ENCODE measurements around the gene FKBP1B.
"Not testable (repeated sequence)": the region's sequence is repeated elsewhere in the genome, so short reads cannot be mapped to it uniquely, and the experiment has no call there.

FKBP1B gene

GRCh38 chr2:24049485-24050021 is at the start of gene FKBP1B:
FKBP1B (plus strand) TSS chr2:24049741; CDS start chr2:24049850, 109 bp downstream.
- peak; percentile 30 for DNase-seq

DNA sequence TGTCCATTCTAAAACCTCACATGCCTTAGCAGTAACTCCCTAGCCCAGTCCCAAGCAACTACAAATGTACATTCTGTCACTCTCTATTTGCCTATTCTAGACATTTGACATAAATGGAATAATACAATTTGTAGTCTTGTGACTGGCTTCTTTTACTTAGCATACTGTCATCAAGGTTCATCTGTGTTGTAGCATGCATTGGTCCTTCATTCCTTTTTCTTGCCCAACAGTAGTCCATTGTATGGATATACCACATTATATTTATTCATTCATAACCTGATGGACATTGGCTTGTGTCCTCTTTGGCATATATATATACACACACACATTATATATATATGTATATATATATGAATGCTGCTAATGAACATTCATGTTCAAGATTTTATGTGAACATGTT is 41.8 kb upstream of the FKBP1B start:
- DNase-seq = no peak

DNA sequence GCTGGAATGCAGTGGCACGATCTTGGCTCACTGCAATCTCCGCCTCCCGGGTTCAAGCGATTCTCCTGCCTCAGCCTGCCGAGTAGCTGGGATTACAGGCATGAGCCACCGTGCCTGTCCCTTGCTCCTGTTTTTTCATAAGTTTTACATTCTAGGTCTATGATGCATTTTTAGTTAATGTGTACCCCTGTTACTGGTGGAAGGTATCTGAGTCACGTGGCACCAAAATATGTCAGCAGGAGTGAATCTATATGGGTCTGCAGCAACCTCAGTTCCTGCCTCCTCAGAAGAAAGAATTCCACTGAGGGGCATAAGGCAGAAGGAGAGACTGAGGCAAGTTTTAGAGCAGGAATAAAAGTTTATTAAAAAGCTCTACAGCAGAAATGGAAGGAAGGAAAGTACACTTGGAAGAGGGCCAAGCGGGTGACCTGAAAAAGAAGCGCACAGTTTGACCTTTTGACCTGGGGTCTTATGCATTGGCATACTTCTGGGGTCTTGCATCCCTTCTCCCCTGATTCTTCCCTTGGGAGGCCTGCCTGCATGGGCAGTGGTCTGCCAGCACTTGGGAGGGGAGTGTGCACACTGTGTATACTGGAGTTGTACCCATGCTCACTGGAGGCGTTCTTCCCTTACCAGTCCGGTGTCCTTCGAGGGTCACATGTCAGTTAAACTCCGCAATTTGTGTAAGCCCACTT is 40.7 kb upstream of the FKBP1B start:
- DNase-seq = no peak

- DNase-seq = no peak
Observed at GRCh38 chr2:24009367-24009679, 40.2 kb upstream of the FKBP1B start.

- no peak for DNase-seq
Observed at GRCh38 chr2:24009680-24010476, 39.7 kb upstream of the FKBP1B start, which contains the start of gene MFSD2B. MFSD2B (plus strand) TSS chr2:24010085; CDS start chr2:24010097, 12 bp downstream.

DNA sequence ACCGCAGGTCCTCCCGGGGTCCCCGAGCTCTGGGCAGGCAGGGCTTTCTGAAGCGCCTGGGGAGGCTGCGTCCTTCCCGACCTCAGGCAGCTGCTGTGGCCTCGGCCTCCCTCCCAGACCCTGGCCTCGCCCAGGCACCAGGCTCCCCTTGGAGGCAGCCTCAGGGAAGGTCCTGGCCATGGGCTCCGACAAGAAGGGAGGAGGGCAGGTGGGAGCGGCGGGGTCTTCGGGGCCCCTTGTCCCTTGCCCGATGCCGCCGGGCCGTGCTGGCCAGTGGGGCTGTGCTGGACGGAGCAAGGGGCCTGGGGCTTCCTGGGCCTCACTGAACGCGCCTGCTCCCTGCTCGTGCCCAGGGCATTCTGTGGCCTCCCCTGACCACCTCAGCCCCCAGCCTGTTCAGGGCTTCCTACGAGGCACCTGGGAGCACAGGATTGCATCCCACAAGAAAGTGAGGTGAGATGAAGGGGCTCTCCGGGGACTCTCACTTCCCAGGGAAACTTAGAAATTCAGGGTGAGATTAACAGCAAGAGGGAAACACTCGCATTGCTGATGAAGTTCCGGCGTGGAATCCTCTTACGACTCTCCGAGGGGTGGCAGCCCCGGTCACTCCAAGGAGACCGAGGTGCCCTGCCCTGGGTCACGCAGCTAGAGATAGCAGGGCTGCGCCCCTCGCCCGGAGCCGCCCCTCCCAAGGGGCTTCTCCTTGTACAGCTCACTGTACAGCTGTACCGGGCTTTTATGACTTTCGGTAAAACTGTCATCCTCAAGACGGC is 38.9 kb upstream of the FKBP1B start:
- DNase-seq = no peak

- no peak for DNase-seq
Observed at GRCh38 chr2:24011250-24012104, 38.1 kb upstream of the FKBP1B start.

DNA sequence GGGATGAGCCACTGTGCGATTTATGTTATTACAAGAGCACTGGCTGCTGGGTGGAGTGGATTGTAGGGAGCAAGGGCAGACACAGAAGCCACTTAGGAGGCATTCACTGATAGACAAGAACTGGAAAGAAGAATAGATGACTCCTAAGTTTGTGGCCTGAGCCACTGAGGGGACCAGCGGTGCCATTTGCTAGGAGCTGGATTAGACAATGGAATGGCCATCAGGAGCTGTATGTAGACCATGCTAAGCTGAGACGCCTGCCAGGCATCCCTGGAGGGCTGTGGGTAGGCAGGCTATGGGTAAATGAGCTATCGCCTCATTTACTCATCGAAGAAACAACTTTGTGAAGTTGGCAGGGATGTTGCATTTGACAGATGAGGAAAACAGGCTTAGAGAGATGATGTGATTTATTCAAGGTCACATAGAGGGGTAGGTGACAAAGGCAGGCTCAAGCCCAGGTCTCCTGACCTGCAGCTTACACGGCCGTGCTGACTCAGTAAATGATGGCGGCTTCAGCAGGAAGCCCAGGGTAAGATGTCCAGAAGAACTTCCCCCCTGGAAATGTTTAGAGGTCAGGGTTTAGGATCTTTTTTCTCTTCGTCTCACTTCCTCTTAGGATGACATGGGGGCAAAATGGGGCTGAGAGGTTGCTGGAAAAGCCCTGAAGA is 36.9 kb upstream of the FKBP1B start:
- no peak for DNase-seq

DNA sequence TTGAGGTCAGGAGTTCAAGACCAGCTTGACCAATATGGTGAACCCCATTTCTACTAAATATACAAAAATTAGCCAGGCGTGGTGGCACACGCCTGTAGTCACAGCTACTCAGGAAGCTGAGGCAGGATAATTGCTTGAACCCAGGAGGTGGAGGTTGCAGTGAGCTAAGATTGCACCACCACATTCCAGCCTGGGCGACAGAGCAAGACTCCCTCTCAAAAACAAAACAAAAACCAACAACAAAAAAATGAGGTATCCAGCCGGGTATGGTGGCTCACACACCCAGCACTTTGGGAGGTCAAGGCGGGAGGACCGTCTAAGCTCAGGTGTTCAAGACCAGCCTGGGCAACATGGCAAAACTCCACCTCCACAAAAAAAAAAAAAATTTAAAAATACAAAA is 34.6 kb upstream of the FKBP1B start:
- not testable (repeated sequence) for DNase-seq

DNA sequence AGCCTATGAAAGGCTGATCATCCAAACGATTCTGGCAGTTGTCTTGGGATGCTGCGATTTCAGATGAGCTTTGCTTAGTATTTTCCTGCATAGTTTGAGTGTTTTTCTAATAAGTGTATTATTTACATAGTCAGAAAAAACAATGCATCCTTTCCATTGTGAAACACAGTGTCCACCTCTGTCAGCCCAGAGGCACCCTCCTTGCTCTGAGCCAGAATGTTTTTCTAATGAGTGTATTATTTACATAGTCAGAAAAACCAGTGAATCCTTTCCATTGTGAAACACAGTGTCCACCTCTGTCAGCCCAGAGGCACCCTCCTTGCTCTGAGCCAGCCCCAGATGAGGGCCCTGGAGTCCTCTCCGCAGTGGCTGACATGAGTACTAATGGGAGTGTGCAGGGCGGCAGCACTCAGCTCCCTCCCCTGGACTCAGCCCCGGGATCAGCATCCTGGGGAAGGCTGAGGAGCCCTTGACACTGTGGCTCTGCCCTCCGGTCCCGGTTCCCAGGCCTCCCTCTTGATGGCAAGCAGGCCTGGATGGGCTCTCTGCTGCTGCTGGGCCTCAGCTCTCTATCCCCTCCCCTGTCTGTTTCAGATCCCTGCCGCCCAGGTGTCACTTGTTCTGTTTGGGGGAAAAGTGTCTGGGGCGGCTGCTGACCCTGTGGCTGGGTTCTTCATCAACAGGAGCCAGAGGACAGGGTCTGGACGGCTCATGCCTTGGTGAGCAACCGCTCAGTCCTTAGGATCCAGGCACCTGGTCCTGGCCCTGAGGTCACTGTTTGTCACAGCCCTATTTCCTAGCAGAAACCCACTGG is 33.8 kb upstream of the FKBP1B start:
- no peak for DNase-seq

GRCh38 chr2:24016376-24016761 is 33.2 kb upstream of the FKBP1B start:
- no peak for DNase-seq

DNA sequence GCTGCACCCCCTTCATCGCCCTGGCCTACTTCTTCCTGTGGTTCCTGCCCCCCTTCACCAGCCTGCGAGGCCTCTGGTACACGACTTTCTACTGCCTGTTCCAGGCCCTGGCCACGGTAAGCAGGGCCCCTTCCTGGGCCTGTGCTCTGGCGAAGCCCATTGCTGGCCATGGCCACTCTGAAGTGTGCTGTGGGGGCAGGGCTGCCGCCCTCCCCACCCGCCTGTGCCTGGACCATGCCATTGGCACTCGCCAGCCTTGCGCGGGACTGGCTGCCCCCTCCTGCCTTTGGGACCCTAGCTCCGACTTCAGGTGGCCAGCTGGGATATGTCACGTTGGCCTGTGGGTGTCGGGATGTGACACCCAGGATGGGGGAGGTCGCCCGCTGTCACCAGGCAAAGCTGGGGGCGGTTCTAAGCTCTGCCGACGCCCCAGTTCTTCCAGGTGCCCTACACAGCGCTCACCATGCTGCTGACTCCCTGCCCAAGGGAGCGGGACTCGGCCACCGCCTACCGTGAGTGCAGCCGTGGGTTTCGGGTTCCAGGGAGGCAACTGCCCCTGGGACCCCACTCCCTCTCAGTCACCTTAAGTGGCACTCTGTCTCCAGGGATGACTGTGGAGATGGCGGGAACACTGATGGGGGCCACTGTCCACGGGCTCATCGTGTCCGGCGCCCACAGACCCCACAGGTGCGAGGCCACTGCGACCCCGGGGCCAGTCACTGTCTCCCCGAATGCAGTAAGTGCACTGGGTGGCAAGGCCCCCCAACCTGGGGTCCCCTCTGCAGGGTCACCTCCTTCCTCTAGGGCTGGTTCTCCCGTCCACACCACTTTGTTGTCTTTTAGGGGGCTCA is 32.5 kb upstream of the FKBP1B start:
- DNase-seq = no peak

DNA sequence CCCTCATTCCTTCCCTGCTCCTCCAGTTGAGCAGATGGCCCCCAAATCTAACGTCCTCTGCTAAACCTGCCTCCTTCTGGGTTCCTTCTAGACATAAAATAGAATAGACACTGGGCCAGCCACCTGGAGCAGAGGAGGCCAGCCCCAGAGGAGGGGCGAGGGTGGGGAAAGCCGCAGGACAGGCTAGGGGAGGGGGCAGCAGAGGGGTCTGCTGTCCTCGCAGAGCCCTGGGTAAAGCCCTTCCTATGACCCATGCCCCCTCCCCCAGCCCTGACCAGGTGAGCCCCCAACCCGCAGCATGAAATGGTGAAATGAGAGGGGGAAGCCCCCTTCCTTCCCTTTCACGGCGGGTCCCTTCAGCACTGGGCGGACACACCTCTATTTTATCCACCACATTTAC is 31.8 kb upstream of the FKBP1B start:
- no peak for DNase-seq

- no peak for DNase-seq
Observed at GRCh38 chr2:24018241-24018640, 31.3 kb upstream of the FKBP1B start.

DNA sequence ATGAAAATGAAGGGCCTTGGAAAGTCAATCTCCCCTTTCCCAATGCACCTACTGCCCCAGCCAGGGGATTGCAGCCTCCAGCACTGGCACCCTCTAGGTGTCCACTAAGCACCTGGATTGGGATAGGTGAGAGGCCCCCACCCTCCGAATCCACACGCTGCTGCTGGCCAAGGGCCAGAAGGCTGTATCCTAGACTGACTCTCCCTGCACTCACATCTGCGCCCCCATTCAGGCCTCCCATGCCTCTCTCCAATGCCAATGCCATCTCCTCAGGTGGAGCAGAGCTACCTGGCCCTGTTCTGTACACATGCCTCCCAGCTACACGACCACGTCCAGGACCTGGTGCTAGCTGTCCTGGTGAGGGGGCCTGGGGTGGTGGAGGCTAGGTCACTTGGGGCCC is 29.8 kb upstream of the FKBP1B start:
- DNase-seq = no peak

GRCh38 chr2:24020244-24020643 is 29.3 kb upstream of the FKBP1B start:
- DNase-seq = no peak

- no peak for DNase-seq
Observed at GRCh38 chr2:24021122-24021998, 28.2 kb upstream of the FKBP1B start.

GRCh38 chr2:24022324-24022974 is 27.1 kb upstream of the FKBP1B start:
- no peak for DNase-seq
